Measurements from ENCODE around the gene MT1G.
A peak's percentile ranks its signal among the peaks of the same experiment; 100 is the strongest.

MT1G gene

GRCh38 chr16:56664506-56664905 lies 3.4 kb downstream of the MT1G start:
- H4K20me1 ChIP-seq (ENCODE audit: control insufficient read depth, insufficient read depth, low read depth, low read length): no peaks in the 10 kb centered on the region
- H3K27me3 ChIP-seq (ENCODE audit: control insufficient read depth, low read length): peaks cover 53% of the 10 kb centered on the region
- TF ChIP-seq, protein P1, sequence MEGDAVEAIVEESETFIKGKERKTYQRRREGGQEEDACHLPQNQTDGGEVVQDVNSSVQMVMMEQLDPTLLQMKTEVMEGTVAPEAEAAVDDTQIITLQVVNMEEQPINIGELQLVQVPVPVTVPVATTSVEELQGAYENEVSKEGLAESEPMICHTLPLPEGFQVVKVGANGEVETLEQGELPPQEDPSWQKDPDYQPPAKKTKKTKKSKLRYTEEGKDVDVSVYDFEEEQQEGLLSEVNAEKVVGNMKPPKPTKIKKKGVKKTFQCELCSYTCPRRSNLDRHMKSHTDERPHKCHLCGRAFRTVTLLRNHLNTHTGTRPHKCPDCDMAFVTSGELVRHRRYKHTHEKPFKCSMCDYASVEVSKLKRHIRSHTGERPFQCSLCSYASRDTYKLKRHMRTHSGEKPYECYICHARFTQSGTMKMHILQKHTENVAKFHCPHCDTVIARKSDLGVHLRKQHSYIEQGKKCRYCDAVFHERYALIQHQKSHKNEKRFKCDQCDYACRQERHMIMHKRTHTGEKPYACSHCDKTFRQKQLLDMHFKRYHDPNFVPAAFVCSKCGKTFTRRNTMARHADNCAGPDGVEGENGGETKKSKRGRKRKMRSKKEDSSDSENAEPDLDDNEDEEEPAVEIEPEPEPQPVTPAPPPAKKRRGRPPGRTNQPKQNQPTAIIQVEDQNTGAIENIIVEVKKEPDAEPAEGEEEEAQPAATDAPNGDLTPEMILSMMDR (IDR thresholded peaks at IDR 0.05; ENCODE audit: low read depth, low read length, poor library complexity, severe bottlenecking): no peak
- TF ChIP-seq EZH2phosphoT487 (IDR thresholded peaks at IDR 0.05; ENCODE audit: borderline replicate concordance, low read length): no peak
- no peaks in the 10 kb centered on the region for H3K9me2 ChIP-seq (replicated peaks; ENCODE audit: control insufficient read depth, low read length)
- no peak overlapping the region for H3K4me2 ChIP-seq (ENCODE audit: low read length)
- no peak overlapping the region for H3K4me3 ChIP-seq (ENCODE audit: low read length)
- no peaks in the 10 kb centered on the region for H3F3A ChIP-seq (ENCODE audit: control insufficient read depth, insufficient read depth)
- no peaks in the 10 kb centered on the region for H3K4me1 ChIP-seq (ENCODE audit: control insufficient read depth, low read length)
- no peaks in the 10 kb centered on the region for H3K79me2 ChIP-seq (ENCODE audit: control insufficient read depth, low read length)
- H3K36me3 ChIP-seq (ENCODE audit: control insufficient read depth, low read length): no peaks in the 10 kb centered on the region
- H3K27ac ChIP-seq (ENCODE audit: low read depth, low read length): no peak overlapping the region
- no peaks in the 10 kb centered on the region for H3K9me3 ChIP-seq (ENCODE audit: control insufficient read depth, insufficient read depth, low read length)

DNA sequence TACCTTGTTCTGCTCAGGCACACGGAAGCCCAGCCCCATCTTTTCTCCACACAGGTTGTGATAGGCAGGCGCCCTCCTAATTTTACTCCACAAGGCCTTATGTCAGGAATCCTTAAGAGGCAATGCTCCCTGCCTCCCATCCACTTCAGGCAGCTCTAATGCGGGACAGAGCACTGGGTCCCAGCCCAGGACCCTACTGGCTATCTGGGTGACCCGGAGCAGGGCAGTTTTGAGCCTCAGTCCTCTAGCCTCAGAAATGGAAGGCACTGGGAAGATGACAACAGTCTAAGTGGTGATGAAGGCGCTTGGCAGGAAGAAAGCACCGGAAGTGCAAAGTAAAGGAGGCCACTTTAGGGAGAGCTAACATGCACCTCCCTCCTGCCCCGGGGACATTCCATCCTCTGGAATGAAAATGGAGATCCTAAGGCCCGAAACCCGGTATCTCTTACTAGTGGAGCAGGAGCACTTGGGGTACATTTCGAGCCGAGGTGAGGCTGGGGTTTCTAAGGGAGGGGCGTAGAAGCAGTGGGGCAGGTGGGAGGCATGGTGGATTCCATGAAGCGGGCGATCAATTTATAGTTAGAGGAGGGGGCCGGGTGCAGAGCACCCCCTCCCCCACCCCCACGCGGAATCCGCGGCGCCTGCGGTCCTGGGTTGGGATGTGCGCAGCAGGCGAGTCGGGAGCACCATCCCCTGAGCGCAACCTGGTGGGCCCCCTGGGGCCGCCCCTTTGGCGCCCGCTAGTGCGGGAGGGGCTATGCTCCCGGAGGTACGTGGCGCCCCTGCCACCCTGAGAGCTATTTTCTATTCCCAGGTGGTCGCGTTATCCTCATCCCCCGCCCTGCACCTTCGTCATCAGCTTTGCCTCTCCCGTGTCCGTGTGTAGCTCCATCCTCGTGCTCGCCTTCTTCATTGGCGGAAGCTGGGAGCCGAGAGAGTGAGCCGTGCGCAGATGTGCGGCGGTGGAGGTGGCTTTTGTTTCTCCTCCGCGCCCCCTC lies 5.2 kb downstream of the MT1G start:
- TF ChIP-seq, protein P1 (IDR thresholded peaks at IDR 0.05; ENCODE audit: low read depth, low read length, poor library complexity, severe bottlenecking): no peak
- no peak for TF ChIP-seq EZH2phosphoT487 (IDR thresholded peaks at IDR 0.05; ENCODE audit: borderline replicate concordance, low read length)
- no peak overlapping the region for H3K27ac ChIP-seq (ENCODE audit: low read depth, low read length)
- H3K27me3 ChIP-seq (ENCODE audit: control insufficient read depth, low read length): peaks cover 53% of the 10 kb centered on the region

DNA sequence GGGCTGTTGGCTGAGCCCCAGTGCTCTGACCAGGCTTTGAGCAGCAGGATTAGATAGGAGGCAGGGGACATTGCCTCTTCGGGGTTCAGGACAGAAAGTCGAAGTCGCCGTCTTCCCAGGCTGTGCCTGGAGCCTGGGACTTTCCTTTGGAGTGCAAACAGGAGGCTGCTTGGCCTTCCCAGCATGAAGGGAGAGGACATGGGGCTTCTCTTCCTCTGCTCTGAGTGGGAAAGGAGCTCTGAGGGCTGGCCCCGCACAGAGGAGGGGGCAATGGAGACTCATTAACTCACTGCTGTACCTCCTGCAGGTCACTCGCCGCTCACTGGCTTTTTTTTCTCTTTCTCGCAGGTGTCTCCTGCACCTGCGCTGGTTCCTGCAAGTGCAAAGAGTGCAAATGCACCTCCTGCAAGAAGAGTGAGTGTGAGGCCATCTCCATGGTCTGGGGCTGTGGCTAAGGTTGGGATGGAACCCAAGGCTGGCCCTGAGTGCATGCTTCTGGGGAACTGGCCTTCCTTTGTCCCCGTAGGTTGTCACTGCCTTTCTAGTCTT lies 9.5 kb downstream of the MT1G start:
- H3K4me3 ChIP-seq (ENCODE audit: low read length): peak overlapping the region; percentile 59
- H3K27me3 ChIP-seq (ENCODE audit: control insufficient read depth, low read length): peaks cover 40% of the 10 kb centered on the region
- no peaks in the 10 kb centered on the region for H3K9me2 ChIP-seq (replicated peaks; ENCODE audit: control insufficient read depth, low read length)
- H3K4me2 ChIP-seq (ENCODE audit: low read length): peak overlapping the region; percentile 64
- peaks cover 5% of the 10 kb centered on the region for H3K4me1 ChIP-seq (ENCODE audit: control insufficient read depth, low read length)
- H3K9me3 ChIP-seq (ENCODE audit: control insufficient read depth, insufficient read depth, low read length): no peaks in the 10 kb centered on the region
- no peaks in the 10 kb centered on the region for H3F3A ChIP-seq (ENCODE audit: control insufficient read depth, insufficient read depth)
- H4K20me1 ChIP-seq (ENCODE audit: control insufficient read depth, insufficient read depth, low read depth, low read length): no peaks in the 10 kb centered on the region
- TF ChIP-seq, protein P1 (IDR thresholded peaks at IDR 0.05; ENCODE audit: low read depth, low read length, poor library complexity, severe bottlenecking): no peak
- no peak for TF ChIP-seq EZH2phosphoT487 (IDR thresholded peaks at IDR 0.05; ENCODE audit: borderline replicate concordance, low read length)
- H3K36me3 ChIP-seq (ENCODE audit: control insufficient read depth, low read length): no peaks in the 10 kb centered on the region
- H3K79me2 ChIP-seq (ENCODE audit: control insufficient read depth, low read length): no peaks in the 10 kb centered on the region
- H3K27ac ChIP-seq (ENCODE audit: low read depth, low read length): no peak overlapping the region

More for the DNA sequence above, 5.2 kb downstream of the MT1G start:
- no peak overlapping the region for H3K4me3 ChIP-seq (ENCODE audit: low read length)
- H3K36me3 ChIP-seq (ENCODE audit: control insufficient read depth, low read length): no peaks in the 10 kb centered on the region
- no peaks in the 10 kb centered on the region for H3K9me2 ChIP-seq (replicated peaks; ENCODE audit: control insufficient read depth, low read length)
- H3K79me2 ChIP-seq (ENCODE audit: control insufficient read depth, low read length): no peaks in the 10 kb centered on the region
- no peaks in the 10 kb centered on the region for H4K20me1 ChIP-seq (ENCODE audit: control insufficient read depth, insufficient read depth, low read depth, low read length)
- H3K9me3 ChIP-seq (ENCODE audit: control insufficient read depth, insufficient read depth, low read length): no peaks in the 10 kb centered on the region
- H3F3A ChIP-seq (ENCODE audit: control insufficient read depth, insufficient read depth): no peaks in the 10 kb centered on the region
- H3K4me1 ChIP-seq (ENCODE audit: control insufficient read depth, low read length): peaks cover 5% of the 10 kb centered on the region
- H3K4me2 ChIP-seq (ENCODE audit: low read length): no peak overlapping the region
